ENCODE data around the gene CYP8B1.

CYP8B1 gene

GRCh38 chr3:42911551-42911950 lies 35.9 kb upstream of the CYP8B1 start (continued):
- TF ChIP-seq ZNF280D (tag by site-specific recombination; IDR thresholded peaks at IDR 0.05) = no peak
- no peak for TF ChIP-seq ZNF558 (tag by site-specific recombination; IDR thresholded peaks at IDR 0.05)

- H3K9me3 ChIP-seq (ENCODE audit: control insufficient read depth, insufficient read depth, low read depth, low read length) = no peaks in the 10 kb centered on the region
- no peaks in the 10 kb centered on the region for H3K4me1 ChIP-seq (ENCODE audit: control insufficient read depth, insufficient read depth, low read length)
- H3K36me3 ChIP-seq (ENCODE audit: control insufficient read depth in 2 of 2, insufficient read depth in 1 of 2, low read length in 2 of 2) = no peaks in the 10 kb centered on the region
- ChIA-PET CTCF (no interaction called here), POLR2A (no interaction called here)
- no peak overlapping the region for H3K27ac ChIP-seq (ENCODE audit: extremely low read depth, low read depth, low read length)
- H3K4me3 ChIP-seq (ENCODE audit: low read depth, low read length) = no peak overlapping the region
- TF ChIP-seq PRDM10 (tag by site-specific recombination; IDR thresholded peaks at IDR 0.05) (no peak), ZNF548 (tag by site-specific recombination; IDR thresholded peaks at IDR 0.05) (no peak), ZSCAN30 (tag by site-specific recombination; IDR thresholded peaks at IDR 0.05) (no peak), ZNF660 (tag by site-specific recombination; IDR thresholded peaks at IDR 0.05) (no peak), ZNF518A (tag by site-specific recombination; conservative IDR thresholded peaks at IDR 0.05; ENCODE audit: low read depth) (no peak), ZNF239 (tag by site-specific recombination; IDR thresholded peaks at IDR 0.05) (no peak), ZNF791 (tag by site-specific recombination; IDR thresholded peaks at IDR 0.05) (no peak), PBX3 (CRISPR knock-in tag; IDR thresholded peaks at IDR 0.05) (no peak), MYNN (tag by site-specific recombination; IDR thresholded peaks at IDR 0.05; ENCODE audit: borderline replicate concordance) (no peak), PRDM2 (tag by site-specific recombination; IDR thresholded peaks at IDR 0.05; ENCODE audit: borderline replicate concordance) (no peak), ZNF488 (tag by site-specific recombination; IDR thresholded peaks at IDR 0.05) (no peak)
Observed at GRCh38 chr3:42908675-42909074, 33.0 kb upstream of the CYP8B1 start.
